Endometrial microvascular endothelial cells (primary cell): ENCODE results near the gene UBE3C. TPM values are rescaled to one million over a fixed set of nuclear protein-coding genes. Genes with fewer than 3 reads are reported as not detected.
"Not testable (repeated sequence)": the region's sequence is repeated elsewhere in the genome, so short reads cannot be mapped to it uniquely, and the experiment has no call there.

Experiments used
- in situ Hi-C: cut with HindIII; loops from 2 replicates; pipeline ENCODE4 v1.10.0; 2017; ENCODE audit warnings: low sequenced_read_pairs, low pct_unique_long_range_greater_than_20kb; ENCODE audit errors: inconsistent ontology term
- total RNA-seq: library from RNA; depleted of rRNA; stranded (reverse); fragments of >200 nt; gene quantifications from one replicate; pipeline ENCODE4 v1.2.3, GENCODE V29; 2015; ENCODE audit errors: inconsistent ontology term

The UBE3C gene
- total RNA-seq, 1 donor from 2014 or later: 90.5 TPM

- in situ Hi-C loops: no loop called here
Measured at GRCh38 chr7:157126921-157127320, 11.8 kb upstream of the UBE3C start.

GRCh38 chr7:157129200-157129599 is 9.5 kb upstream of the UBE3C start:
- in situ Hi-C loops: no loop called here

GRCh38 chr7:157129907-157130460 is 8.7 kb upstream of the UBE3C start:
- in situ Hi-C loops: no loop called here

- in situ Hi-C loops: not testable (repeated sequence)
Measured at GRCh38 chr7:157130849-157131248, 7.9 kb upstream of the UBE3C start.

GRCh38 chr7:157132796-157133195 is 5.9 kb upstream of the UBE3C start:
- in situ Hi-C loops: no loop called here

GRCh38 chr7:157133304-157133703 is 5.4 kb upstream of the UBE3C start:
- in situ Hi-C loops: no loop called here

GRCh38 chr7:157136372-157136771 is 2.4 kb upstream of the UBE3C start:
- in situ Hi-C loops: no loop called here

- in situ Hi-C loops: no loop called here
Measured at GRCh38 chr7:157138101-157138423, 664 bp upstream of the UBE3C start.

GRCh38 chr7:157139111-157139809 is 534 bp downstream of the UBE3C start:
- in situ Hi-C loops: no loop called here

GRCh38 chr7:157139810-157140510 is 1.2 kb downstream of the UBE3C start:
- in situ Hi-C loops: no loop called here

GRCh38 chr7:157140511-157140905 is 1.8 kb downstream of the UBE3C start:
- in situ Hi-C loops: no loop called here

- in situ Hi-C loops: no loop called here
Measured at GRCh38 chr7:157141525-157142060, 2.9 kb downstream of the UBE3C start.

GRCh38 chr7:157143788-157144187 is 5.1 kb downstream of the UBE3C start:
- in situ Hi-C loops: no loop called here

- in situ Hi-C loops: no loop called here
Measured at GRCh38 chr7:157149317-157149716, 10.6 kb downstream of the UBE3C start.

GRCh38 chr7:157150882-157151281 is 12.2 kb downstream of the UBE3C start:
- in situ Hi-C loops: no loop called here

GRCh38 chr7:157151626-157152339 is 13.1 kb downstream of the UBE3C start:
- in situ Hi-C loops: no loop called here

- in situ Hi-C loops: no loop called here
Measured at GRCh38 chr7:157152391-157152937, 13.7 kb downstream of the UBE3C start.

GRCh38 chr7:157153260-157153659 is 14.5 kb downstream of the UBE3C start:
- in situ Hi-C loops: no loop called here

- in situ Hi-C loops: no loop called here
Measured at GRCh38 chr7:157155959-157156358, 17.2 kb downstream of the UBE3C start.
